SHP77 treated with DMSO at 0.1 percent for 48 hours (cell line): ENCODE results near the gene METAP2.

Experiments
- DNase-seq: peaks from one replicate; lab custom pipeline; 2025; lab: John Stamatoyannopoulos, UW

The METAP2 gene

DNA sequence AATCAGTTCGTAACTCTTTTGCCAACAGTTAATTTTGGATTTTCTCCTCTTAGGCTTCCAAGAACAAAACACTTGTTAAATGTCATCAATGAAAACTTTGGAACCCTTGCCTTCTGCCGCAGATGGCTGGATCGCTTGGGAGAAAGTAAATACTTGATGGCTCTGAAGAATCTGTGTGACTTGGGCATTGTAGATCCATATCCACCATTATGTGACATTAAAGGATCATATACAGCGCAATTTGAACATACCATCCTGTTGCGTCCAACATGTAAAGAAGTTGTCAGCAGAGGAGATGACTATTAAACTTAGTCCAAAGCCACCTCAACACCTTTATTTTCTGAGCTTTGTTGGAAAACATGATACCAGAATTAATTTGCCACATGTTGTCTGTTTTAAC lies 39.6 kb downstream of the METAP2 start:
- no peak for DNase-seq

DNA sequence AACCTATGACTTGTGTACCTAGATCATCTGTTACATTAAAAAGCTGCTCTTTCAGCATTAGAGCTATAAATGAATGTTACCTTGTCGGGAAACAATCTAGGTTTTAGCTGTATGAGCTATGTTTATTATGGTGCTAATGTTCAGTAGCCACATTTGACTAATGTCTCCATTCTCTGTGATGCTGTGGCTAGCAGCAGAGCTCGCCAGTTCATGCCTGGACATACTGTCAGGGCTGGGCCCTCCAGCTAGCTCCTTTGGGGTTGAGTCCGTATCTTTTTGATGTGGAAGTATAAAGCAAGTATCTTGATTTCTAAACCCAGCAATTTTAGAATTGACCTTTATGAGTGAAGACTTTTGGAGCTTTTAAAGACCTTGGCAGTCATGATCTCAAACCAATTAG lies 41.2 kb downstream of the METAP2 start:
- no peak for DNase-seq

DNA sequence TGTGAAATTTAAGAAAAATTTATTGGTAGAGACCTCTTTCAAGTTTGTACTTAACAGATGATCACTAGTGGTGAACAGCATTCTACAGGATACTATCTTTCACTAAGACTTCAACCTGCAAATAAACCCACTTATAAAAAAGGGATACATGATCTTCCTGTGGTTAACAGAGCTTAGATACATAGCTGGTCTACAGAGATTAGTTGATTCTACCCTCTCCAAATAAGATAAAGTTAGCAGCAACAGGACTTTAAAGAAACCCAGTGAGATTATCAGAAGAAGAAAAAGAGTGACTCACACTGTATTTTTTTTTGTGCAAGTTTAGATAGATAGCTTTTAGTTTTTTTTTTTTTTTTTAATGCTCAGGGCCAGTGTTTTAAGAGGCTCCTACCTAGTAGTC lies 42.8 kb downstream of the METAP2 start:
- DNase-seq: no peak

DNA sequence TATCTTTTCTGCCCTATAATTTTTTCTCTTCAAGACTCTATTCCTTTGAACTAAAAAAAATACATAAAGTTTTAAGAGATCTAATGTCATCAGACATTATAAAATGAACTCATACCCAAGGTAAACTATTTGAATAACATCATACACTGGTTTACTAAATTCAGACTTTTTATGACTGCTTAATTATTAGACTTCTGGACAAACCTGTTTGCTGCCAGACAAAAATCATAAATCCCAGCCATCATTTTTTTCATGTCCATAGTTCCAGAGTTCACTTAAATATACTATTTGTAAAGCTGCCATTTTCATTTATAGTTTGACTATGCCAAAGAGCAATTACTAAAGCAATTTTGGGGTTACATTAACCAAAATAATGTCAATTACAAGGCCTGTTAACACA lies 43.3 kb downstream of the METAP2 start:
- DNase-seq: no peak

DNA sequence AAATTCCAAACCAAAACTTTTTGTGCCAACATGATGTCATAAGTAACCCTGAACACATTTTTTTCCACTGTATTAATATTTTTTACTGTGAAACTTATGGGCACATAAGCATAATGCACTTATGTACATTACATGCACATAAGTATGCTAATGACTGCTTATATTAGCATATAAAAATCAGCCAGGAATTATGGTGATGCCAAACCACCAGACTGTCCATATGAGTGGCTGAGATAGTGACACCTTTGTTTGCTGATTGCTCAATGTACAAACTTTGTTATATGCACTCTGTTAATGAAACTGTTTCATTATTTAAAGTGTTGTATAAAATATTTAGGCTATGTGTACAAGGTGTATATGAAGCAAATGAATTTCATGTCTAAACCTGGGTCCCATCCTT lies 45.0 kb downstream of the METAP2 start:
- DNase-seq: no peak

DNA sequence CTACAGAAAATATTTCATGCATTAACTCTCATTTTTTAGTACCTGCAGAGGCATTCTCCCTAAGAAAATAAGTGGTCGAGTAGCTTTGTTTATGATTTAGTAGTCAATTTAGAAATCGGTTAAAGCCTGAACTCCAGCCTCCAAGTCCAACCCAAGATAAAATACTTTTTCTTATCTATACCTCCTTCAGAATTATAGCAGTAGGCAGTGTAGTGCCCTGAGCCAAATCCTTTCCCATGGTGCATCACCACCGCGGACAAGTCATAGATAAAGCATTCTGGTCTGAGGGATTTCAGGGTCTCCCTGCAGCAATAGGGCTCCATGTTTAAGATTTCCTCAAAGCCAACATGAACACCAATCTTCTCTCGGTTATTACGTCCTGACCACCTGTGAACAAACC lies 46.9 kb downstream of the METAP2 start:
- DNase-seq: no peak

DNA sequence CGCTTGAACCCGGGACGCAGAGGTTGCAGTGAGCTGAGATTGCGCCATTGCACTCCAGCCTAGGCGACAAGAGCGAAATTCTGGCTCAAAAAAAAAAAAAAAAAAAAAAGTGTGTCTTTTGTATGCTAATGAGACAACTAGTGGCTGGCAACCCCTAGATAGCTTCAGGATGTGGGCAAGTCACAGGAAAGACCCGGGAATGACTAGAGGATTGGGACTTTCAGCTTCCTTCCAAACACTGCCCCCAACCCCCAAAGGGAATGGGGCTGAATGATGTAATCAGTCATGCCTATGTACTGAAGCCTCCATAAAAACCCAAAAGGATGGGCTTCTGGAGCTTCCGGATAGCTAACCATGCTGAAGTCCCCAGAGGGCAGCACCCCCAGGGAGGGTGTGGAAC lies 48.7 kb downstream of the METAP2 start:
- no peak for DNase-seq

DNA sequence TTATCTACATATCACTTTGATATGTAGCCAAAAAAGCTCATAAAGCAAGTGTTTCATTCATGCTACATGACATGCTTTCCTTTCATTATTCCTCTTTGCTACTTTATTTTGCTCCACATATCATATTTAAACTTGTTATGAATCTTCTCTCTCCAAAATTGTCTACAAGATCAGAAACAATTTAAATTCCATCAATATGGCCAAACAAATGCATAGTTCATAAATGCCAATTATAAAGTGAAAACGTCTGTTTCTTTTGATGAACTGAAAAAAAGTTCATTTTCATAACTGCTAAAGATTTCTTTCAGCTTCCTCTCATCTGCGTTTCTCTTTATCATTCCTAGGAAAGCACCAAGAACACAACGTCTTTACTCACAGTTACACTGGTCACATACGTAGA lies 54.5 kb downstream of the METAP2 start:
- DNase-seq: no peak

DNA sequence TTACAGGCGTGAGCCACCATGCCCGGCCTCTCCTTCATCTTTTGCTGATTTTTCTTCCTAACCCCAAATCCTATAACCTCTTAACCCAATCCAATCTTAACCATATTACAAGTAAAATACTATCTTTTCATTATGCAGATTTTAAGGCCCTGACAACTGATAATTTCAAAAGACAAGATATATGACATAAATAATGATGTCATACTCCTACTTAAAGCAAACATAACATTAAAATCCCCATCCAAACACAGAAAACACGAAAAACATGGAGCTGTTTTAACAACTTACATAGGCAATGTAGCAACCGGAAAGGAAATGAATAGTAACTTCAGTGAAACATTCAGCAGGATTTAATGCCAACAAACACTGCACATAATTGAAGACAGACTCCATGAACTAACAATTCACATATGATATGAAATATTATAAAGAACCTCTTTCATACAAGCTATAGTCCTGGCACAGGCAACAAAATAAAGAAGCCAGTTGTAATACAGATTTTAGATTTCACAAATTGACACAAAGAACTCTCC lies 55.8 kb downstream of the METAP2 start:
- DNase-seq: no peak

DNA sequence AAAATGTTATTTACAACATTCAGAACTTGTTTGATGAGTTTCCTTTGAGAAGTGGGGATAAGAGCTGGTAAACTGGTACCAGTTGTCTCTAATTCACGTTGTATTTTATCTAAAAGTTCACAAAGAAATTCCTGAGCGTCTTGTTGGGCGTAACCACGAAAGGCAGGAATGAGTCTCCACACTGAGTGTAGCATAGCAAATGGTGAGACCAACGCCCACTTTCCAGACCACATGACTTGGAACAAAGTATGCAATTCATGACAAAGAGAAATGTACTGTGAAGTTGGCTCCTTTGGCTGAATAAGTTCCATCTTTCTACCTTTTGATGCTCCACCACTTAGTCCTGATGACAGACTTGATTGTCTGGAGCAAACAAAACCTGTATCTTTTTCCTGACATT lies 58.9 kb downstream of the METAP2 start:
- no peak for DNase-seq

DNA sequence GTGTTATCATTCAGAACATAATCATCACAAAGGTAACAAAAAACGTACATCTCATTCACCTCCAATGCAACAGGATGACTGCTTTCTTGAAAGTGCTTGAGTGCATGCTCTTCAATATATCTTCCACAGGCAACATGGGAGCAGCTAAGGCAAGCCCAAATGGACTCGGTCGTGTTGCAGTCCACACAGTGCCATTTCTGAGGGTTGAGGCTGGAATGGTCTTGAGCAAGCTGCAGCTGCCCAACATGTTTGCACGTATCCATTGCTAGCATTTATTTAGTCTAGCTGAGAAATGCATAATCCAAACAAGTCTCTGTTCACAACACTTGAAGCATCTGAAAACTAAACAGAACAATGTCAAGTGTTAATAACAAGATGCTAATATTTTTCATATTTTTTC lies 60.0 kb downstream of the METAP2 start:
- DNase-seq: no peak

DNA sequence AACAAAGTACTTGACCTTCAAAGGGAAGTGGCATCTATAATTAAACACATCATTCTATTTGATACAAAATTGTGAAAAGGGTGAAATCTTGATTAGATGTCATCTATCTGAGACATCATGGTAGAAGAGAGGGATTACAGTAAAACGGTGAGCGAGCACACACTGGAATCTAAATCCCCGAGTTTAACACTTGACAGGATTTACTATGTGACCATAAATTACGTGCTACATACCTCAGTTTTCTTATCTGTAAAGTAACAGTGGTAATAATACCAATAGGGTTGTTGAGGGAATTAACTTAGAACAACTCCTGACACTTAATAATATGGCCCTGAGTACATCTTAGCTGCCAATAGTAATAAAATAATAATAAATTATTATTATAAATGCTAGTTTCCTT lies 64.1 kb downstream of the METAP2 start:
- no peak for DNase-seq

DNA sequence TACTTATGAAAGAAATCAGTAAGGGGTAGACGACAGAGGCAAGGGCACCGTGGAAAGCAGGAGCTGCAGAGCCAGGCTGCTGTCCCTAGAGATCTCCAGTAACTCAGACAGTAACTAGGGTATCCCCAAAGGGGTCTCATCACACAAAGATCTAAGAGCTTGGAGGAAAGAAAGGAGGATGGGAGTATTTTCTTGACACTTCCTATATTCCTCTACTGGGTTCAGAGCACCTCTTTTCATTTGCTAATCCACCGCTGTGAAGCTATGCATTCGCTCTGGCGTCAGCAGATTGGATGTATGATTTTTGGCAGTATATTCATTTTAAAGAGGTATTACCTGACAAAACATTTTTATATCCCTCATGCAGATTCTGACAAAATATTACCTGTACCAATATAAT lies 64.7 kb downstream of the METAP2 start:
- no peak for DNase-seq

DNA sequence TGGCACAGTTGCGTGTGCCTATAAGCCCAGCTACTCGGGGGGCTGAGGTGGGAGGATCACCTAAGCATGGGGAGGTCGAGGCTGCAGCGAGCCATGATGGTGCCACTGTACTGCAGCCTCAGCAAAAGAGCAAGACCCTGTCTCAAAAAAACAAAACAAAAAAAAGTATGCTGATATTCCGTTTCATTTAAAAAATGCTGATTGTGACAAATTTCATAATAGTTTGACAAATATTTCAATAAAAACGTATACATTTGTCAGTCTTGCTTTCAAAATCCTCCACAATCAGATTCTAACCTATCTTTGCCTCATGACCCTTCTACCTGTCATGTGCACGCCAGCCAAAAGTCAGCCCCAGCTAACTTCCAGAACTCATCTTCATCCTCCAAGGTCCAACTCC lies 67.5 kb downstream of the METAP2 start:
- no peak for DNase-seq

DNA sequence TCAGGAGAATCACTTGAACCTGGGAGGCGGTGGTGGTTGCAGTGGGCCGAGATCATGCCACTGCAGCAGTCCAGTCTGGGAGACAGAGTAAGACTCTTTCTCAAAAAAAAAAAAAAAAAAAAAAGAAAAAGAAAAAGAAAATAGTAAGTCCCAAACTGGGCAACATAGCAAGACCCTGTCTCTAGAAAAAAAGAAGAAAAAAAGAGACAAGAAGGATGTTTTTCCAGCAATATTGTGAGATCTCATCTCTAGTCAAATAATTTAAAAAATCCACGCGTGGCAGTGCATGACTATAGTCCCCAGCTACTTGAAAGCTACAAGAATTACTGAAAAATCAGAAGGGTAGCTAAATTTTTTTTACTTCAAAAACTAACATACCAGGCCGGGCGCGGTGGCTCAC lies 69.4 kb downstream of the METAP2 start:
- no peak for DNase-seq

DNA sequence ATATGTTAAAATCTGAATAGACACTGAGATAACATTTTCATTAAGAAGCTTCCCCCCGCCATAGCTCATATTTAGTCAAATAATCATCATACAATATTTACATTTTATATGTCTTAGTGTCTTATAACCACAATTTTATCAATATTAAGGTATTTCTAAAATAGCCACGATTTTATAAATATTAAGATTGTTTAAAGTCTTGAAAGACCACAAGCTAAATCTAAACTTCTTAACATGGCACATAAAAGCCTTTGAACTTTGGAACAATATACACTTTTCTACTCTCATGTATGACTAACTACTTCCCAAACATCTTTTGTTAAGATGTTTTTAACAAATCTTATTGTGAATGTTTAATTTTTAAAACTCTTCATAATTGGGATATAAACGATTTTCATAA lies 70.8 kb downstream of the METAP2 start:
- no peak for DNase-seq

DNA sequence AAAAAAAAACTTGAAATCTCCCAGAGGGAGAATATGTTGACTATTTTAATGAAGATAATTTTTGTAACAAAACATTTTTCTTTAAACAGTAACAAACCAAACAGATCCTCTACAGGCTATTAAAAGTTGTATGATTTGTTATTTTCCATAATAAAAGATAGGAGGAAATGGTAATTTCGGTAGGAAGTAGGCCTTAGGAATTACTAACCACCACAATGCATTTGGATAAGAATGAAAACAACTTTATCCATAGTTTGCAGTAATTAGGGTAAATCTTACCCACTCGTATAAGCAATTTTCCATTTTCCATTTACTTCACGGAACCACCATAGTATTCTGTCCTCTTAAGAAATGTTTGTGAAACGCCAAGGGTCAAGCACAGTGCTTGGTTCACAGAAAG lies 71.4 kb downstream of the METAP2 start:
- DNase-seq: no peak

DNA sequence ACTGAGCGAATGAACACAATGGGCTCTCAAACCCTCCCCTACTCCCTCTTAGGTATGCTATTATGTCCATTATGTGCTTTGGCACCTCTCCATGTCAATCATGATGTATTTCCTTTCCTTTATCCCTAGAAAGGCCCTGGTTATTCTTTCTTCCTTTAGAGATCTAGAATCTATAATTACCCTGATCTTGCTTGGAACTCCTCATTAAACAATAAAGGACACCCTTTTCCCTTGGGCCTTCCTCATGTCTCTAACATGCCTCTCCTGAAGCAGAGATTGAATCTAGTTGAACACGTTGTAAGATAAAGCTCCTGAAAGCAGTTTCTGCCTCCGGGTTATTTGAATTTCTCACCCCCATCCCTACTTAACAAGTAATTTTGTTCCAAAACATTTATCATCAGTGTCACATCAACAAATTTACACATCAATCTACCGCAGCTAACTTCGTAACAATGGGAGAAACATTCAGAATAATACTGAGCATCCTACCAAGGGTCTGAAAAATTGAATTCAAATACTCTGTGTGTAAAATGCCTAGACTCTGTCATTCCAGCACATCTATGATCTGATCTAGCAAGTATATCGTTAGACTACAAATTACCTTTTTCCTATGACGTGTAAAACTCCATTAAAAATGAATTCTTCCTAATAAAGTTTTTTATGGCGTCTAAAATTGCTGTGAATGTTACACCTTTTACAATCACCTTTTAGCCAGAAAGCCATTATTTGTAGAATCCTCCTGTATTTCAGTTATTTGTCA lies 72.0 kb downstream of the METAP2 start:
- no peak for DNase-seq

DNA sequence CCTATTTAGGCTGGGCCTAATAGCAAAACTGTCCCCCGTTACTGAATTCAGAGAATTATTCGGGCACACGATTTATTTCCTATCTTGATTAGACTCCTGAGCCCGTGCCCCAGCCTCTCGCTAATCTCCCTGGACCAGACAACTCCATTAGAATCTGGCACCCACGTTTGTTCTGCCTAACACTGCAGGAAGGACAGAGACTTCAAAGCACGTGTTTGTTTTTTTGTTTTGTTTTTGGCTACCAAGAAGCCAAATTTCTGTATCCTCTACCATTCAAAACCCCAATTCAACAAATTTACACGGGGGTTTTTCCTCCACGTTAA lies 72.5 kb downstream of the METAP2 start:
- no peak for DNase-seq

DNA sequence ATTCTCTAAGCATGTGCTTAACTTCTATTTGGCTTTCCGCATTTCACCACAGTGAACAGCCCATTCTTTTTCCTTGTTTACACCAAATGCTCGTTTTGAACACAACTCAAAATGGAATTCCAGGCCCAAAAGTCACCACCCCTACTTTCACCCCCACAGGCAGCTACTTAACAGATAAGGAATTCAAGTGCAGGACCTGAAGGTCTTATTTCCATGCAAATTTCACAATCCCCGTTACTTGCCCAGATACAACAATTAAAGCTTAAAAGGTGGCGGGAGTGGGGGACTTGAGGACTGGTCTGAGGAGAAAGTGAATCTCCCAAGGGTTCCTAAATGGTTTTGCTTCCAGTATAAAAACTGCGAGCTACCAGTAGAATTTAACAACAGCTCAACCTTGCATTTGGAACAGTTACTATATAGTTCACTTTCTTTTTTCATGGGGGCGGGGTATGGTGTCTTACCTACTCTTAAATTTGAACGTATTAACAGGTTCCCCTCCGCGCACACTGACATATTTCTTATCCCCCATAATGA lies 73.6 kb downstream of the METAP2 start:
- no peak for DNase-seq

DNA sequence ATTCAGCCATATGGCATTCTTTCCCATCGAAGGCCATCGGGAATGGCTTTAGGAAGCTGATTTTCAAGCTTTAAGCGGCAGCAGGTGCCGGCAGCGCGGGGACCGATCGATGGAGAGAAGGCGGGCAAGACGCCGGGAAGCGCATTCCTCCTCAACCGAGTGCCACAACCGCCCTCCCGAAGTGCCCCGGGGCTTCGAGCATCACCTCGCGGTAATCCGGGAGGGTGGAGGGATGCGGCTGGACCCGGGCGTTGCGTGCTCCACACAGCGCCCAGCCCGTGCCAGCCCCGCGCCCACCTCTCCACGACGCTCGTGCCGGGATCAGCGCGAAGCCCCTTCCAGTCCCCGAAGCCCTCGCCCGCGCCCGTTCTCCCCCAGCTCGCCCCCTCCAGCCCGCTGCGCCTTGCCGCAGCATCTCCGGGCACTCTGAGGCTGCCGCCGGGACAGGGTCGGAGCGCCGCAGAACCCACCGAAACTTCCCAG lies 74.1 kb downstream of the METAP2 start:
- no peak for DNase-seq

DNA sequence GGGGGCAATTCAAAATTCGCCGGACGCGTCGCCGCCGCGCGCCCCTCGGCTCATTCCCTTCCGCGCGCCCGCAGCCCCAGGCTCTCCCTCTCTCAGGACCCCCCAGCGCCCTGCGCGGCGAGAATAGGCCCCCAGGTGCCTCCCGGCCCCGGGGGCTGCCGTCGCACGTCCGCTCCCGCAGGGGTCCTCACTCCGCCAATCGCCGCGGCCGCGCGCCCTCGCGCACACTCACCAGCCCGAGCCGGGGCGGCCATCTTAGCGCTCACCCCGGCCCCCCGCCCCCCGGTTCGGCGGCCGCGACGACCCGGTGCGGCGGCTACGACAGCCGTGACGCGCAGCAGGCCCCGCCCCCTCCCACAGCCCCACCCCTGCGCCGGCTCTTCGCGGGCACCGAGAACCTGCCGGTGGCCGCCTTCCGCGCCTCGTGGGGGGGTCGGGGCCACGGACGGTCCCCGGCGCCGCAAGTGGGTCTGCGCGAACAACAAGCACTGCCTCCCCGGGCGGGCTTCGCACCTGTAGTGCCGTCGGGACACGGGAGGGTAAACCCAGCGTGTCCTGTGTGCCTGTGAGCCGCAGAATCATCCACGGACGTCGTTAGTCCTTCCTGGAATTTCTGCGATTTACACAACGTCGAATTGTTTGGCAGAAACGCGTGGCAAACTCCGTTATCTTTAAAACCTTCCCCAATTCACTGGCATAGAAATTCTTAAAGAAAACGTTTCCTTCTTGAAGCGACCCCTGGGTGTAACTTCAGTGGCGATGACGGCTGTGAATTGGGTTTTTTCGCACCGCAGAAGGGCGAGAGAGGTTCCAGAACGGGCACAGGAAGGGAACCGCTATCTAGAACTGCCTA lies 74.8 kb downstream of the METAP2 start:
- no peak for DNase-seq
